Mucosa of stomach (tissue), 1 donor: ENCODE data around the gene DUSP3.
A peak's percentile ranks its signal among the peaks of the same experiment; 100 is the strongest.

ENCODE experiments used
- H3K27me3 ChIP-seq: one replicate; pipeline ENCODE4 v1.7.0; 2013; ENCODE audit warnings: mild to moderate bottlenecking, low read length; ENCODE audit not compliant: control insufficient read depth, insufficient read depth
- H3K36me3 ChIP-seq: one replicate; pipeline ENCODE4 v1.7.0; 2013; ENCODE audit warnings: low read length; ENCODE audit not compliant: control insufficient read depth, insufficient read depth
- H3K4me1 ChIP-seq: one replicate; pipeline ENCODE4 v1.7.0; 2013; ENCODE audit warnings: mild to moderate bottlenecking, low read length; ENCODE audit not compliant: control insufficient read depth, insufficient read depth
- H3K4me3 ChIP-seq: one replicate; pipeline ENCODE4 v1.7.0; 2013; ENCODE audit warnings: low read length
- H3K9ac ChIP-seq: one replicate; pipeline ENCODE4 v1.7.0; 2013; ENCODE audit warnings: mild to moderate bottlenecking, low read length, moderate library complexity
- H3K9me3 ChIP-seq: one replicate; pipeline ENCODE4 v1.7.0; 2013; ENCODE audit warnings: mild to moderate bottlenecking, low read length, moderate library complexity; ENCODE audit not compliant: control insufficient read depth
- donor health status: Pancreatic carcinoma.

Gene DUSP3

GRCh38 chr17:43778337-43779144 is at the start of gene DUSP3:
Gene DUSP3 (minus strand): TSS chr17:43778977. CDS start chr17:43778924, 53 bp downstream.
- H3K9me3 ChIP-seq = no peaks in the 10 kb centered on the region
- peaks cover 40% of the 10 kb centered on the region for H3K4me1 ChIP-seq
- no peaks in the 10 kb centered on the region for H3K27me3 ChIP-seq
- H3K36me3 ChIP-seq = peaks cover 5% of the 10 kb centered on the region
- peak within 1 kb of the TSS; percentile 96 for H3K9ac ChIP-seq
- peak within 1 kb of the TSS; percentile 14 for H3K4me3 ChIP-seq

GRCh38 chr17:43827596-43827995 is 48.8 kb upstream of the DUSP3 start:
- Histone ChIP-seq H3K4me3 (no peak overlapping the region), H3K9ac (no peak overlapping the region), H3K9me3 (no peaks in the 10 kb centered on the region), H3K27me3 (no peaks in the 10 kb centered on the region), H3K4me1 (peaks cover 19% of the 10 kb centered on the region), H3K36me3 (no peaks in the 10 kb centered on the region)

- H3K9ac ChIP-seq = no peak overlapping the region
- H3K4me1 ChIP-seq = peaks cover 14% of the 10 kb centered on the region
- no peaks in the 10 kb centered on the region for H3K27me3 ChIP-seq
- no peaks in the 10 kb centered on the region for H3K9me3 ChIP-seq
- no peak overlapping the region for H3K4me3 ChIP-seq
- no peaks in the 10 kb centered on the region for H3K36me3 ChIP-seq
These were observed 47.4 kb upstream of the DUSP3 start for GRCh38 chr17:43826206-43826605.

GRCh38 chr17:43825567-43825966 is 46.8 kb upstream of the DUSP3 start:
- Histone ChIP-seq H3K9ac (no peak overlapping the region), H3K4me1 (peaks cover 14% of the 10 kb centered on the region), H3K27me3 (no peaks in the 10 kb centered on the region), H3K9me3 (no peaks in the 10 kb centered on the region), H3K36me3 (no peaks in the 10 kb centered on the region), H3K4me3 (no peak overlapping the region)

- H3K9ac ChIP-seq = peak overlapping the region; percentile 19
These were observed 44.7 kb upstream of the DUSP3 start for GRCh38 chr17:43823350-43824084.

GRCh38 chr17:43822570-43823190 is 43.9 kb upstream of the DUSP3 start:
- Histone ChIP-seq H3K36me3 (no peaks in the 10 kb centered on the region), H3K4me3 (no peak overlapping the region), H3K27me3 (no peaks in the 10 kb centered on the region), H3K9me3 (no peaks in the 10 kb centered on the region), H3K4me1 (peaks cover 14% of the 10 kb centered on the region), H3K9ac (no peak overlapping the region)

More at GRCh38 chr17:43823350-43824084, 44.7 kb upstream of the DUSP3 start:
- Histone ChIP-seq H3K36me3 (no peaks in the 10 kb centered on the region), H3K9me3 (no peaks in the 10 kb centered on the region), H3K27me3 (no peaks in the 10 kb centered on the region), H3K4me3 (no peak overlapping the region), H3K4me1 (peaks cover 14% of the 10 kb centered on the region)

GRCh38 chr17:43820759-43821158 is 42.0 kb upstream of the DUSP3 start:
- Histone ChIP-seq H3K36me3 (no peaks in the 10 kb centered on the region), H3K27me3 (no peaks in the 10 kb centered on the region), H3K4me3 (no peak overlapping the region), H3K4me1 (peaks cover 14% of the 10 kb centered on the region), H3K9me3 (no peaks in the 10 kb centered on the region), H3K9ac (no peak overlapping the region)

GRCh38 chr17:43818966-43819365 is 40.2 kb upstream of the DUSP3 start:
- no peaks in the 10 kb centered on the region for H3K36me3 ChIP-seq

GRCh38 chr17:43817826-43818225 is 39.0 kb upstream of the DUSP3 start:
- H3K36me3 ChIP-seq = no peaks in the 10 kb centered on the region

More at GRCh38 chr17:43818966-43819365, 40.2 kb upstream of the DUSP3 start:
- Histone ChIP-seq H3K9ac (no peak overlapping the region), H3K9me3 (no peaks in the 10 kb centered on the region), H3K4me1 (peaks cover 14% of the 10 kb centered on the region), H3K4me3 (no peak overlapping the region), H3K27me3 (no peaks in the 10 kb centered on the region)

GRCh38 chr17:43816336-43817320 is 37.9 kb upstream of the DUSP3 start:
- H3K36me3 ChIP-seq = no peaks in the 10 kb centered on the region
- H3K4me3 ChIP-seq = no peak overlapping the region
- H3K4me1 ChIP-seq = no peaks in the 10 kb centered on the region
- no peak overlapping the region for H3K9ac ChIP-seq
- H3K27me3 ChIP-seq = no peaks in the 10 kb centered on the region
- H3K9me3 ChIP-seq = no peaks in the 10 kb centered on the region

More at GRCh38 chr17:43817826-43818225, 39.0 kb upstream of the DUSP3 start:
- Histone ChIP-seq H3K4me3 (no peak overlapping the region), H3K4me1 (peaks cover 3% of the 10 kb centered on the region), H3K27me3 (no peaks in the 10 kb centered on the region), H3K9ac (no peak overlapping the region), H3K9me3 (no peaks in the 10 kb centered on the region)

GRCh38 chr17:43814714-43815113 is 35.9 kb upstream of the DUSP3 start:
- H3K4me3 ChIP-seq = no peak overlapping the region
- no peaks in the 10 kb centered on the region for H3K36me3 ChIP-seq
- no peak overlapping the region for H3K9ac ChIP-seq
- no peaks in the 10 kb centered on the region for H3K9me3 ChIP-seq
- H3K27me3 ChIP-seq = no peaks in the 10 kb centered on the region
- H3K4me1 ChIP-seq = no peaks in the 10 kb centered on the region
